ENCODE results near the gene GOLPH3.
"Not testable (repeated sequence)": the region's sequence is repeated elsewhere in the genome, so short reads cannot be mapped to it uniquely, and the experiment has no call there.

GOLPH3 gene

DNA sequence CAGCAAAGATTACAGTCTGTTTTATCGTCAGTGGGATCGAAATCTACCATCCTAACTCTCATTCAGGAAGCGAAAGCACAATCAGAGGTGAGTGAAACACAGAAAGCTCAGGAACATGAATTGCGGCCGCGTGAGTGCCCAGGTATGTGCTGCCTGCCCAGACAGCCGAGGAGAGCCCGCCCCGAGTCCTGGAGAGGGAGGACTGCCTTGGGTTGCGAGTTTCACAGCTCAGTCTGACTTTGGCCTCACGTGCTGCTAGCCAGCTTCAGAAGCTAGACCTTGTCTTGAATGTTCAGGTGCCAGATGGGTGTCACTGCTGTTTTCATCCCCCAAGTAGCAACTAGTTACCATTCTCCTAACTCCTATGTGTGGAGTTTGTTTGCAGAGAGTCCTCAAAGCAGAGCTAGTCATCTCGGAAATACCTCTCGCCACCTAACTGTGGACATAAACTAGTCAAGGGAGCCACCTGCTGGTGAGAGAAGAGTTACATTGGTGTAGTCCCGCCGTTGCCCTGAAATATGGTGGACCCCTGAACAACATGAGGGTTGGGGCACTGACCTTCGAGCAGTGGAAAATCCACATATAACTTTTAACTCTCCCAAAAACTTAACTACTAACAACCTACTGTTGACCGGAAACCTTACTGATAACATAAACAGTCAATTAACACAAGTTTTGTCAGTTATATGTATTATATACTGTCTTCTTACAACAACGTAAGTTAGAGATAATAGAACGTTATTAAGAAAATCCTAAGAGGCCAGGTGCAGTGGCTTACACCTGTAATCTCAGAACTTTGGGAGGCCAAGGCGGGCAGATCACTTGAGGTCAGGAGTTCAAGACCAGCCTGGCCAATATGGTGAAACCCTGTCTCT, 80.9 kb downstream of the GOLPH3 start:
- Histone ChIP-seq H3K9ac (ENCODE audit: low read depth, low read length) (no peak overlapping the region), H3K36me3 (ENCODE audit: insufficient read depth, low read length) (peaks cover 6% of the 10 kb centered on the region), H3K4me2 (ENCODE audit: low read length) (no peak overlapping the region), H3K4me1 (ENCODE audit: control insufficient read depth, insufficient read depth, low read length) (no peaks in the 10 kb centered on the region), H3K9me3 (replicated peaks; ENCODE audit: low read length) (no peaks in the 10 kb centered on the region), H3K4me3 (ENCODE audit: low read length) (no peak overlapping the region), H3K27me3 (ENCODE audit: control insufficient read depth, insufficient read depth, low read length) (no peaks in the 10 kb centered on the region)

DNA sequence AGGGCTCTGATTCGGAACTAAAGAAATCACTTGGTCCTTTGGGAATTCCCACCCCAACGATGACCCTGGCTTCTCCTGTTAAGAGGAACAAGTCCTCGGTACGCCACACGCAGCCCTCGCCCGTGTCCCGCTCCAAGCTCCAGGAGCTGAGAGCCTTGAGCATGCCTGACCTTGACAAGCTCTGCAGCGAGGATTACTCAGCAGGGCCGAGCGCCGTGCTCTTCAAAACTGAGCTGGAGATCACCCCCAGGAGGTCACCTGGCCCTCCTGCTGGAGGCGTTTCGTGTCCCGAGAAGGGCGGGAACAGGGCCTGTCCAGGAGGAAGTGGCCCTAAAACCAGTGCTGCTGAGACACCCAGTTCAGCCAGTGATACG, 83.4 kb downstream of the GOLPH3 start:
- no peak overlapping the region for H3K9ac ChIP-seq (ENCODE audit: low read depth, low read length)
- no peaks in the 10 kb centered on the region for H3K4me1 ChIP-seq (ENCODE audit: control insufficient read depth, insufficient read depth, low read length)
- no peaks in the 10 kb centered on the region for H3K36me3 ChIP-seq (ENCODE audit: insufficient read depth, low read length)
- no peak overlapping the region for H3K4me3 ChIP-seq (ENCODE audit: low read length)
- H3K9me3 ChIP-seq (replicated peaks; ENCODE audit: low read length), result no peaks in the 10 kb centered on the region
- H3K4me2 ChIP-seq (ENCODE audit: low read length), result no peak overlapping the region
- H3K27me3 ChIP-seq (ENCODE audit: control insufficient read depth, insufficient read depth, low read length), result no peaks in the 10 kb centered on the region

DNA sequence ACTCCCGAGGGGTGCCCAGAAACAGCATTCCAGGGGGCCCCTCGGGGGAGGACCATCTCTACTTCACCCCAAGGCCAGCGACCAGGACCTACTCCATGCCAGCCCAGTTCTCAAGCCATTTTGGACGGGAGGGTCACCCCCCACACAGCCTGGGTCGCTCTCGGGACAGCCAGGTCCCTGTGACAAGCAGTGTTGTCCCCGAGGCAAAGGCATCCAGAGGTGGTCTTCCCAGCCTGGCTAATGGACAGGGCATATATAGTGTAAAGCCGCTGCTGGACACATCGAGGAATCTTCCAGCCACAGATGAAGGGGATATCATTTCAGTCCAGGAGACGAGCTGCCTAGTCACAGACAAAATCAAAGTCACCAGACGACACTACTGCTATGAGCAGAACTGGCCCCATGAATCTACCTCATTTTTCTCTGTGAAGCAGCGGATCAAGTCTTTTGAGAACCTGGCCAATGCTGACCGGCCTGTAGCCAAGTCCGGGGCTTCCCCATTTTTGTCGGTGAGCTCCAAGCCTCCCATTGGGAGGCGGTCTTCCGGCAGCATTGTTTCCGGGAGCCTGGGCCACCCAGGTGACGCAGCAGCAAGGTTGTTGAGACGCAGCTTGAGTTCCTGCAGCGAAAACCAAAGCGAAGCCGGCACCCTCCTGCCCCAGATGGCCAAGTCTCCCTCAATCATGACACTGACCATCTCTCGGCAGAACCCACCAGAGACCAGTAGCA, 83.9 kb downstream of the GOLPH3 start:
- Histone ChIP-seq H3K9me3 (replicated peaks; ENCODE audit: low read length) (no peaks in the 10 kb centered on the region), H3K9ac (ENCODE audit: low read depth, low read length) (no peak overlapping the region), H3K27me3 (ENCODE audit: control insufficient read depth, insufficient read depth, low read length) (no peaks in the 10 kb centered on the region), H3K4me2 (ENCODE audit: low read length) (no peak overlapping the region), H3K36me3 (ENCODE audit: insufficient read depth, low read length) (no peaks in the 10 kb centered on the region), H3K4me3 (ENCODE audit: low read length) (no peak overlapping the region), H3K4me1 (ENCODE audit: control insufficient read depth, insufficient read depth, low read length) (no peaks in the 10 kb centered on the region)

DNA sequence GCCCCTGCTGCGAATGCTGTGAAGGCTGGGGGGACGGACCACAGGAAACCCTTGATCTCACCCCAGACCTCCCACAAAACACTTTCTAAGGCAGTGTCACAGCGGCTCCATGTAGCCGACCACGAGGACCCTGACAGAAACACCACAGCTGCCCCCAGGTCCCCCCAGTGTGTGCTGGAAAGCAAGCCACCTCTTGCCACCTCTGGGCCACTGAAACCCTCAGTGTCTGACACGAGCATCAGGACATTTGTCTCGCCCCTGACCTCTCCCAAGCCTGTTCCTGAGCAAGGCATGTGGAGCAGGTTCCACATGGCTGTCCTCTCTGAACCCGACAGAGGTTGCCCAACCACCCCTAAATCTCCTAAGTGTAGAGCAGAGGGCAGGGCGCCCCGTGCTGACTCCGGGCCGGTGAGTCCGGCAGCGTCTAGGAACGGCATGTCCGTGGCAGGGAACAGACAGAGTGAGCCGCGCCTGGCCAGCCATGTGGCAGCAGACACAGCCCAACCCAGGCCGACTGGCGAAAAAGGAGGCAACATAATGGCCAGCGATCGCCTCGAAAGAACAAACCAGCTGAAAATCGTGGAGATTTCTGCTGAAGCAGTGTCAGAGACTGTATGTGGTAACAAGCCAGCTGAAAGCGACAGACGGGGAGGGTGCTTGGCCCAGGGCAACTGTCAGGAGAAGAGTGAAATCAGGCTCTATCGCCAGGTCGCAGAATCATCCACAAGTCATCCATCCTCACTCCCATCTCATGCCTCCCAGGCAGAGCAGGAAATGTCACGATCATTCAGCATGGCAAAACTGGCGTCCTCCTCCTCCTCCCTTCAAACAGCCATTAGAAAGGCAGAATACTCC, 84.7 kb downstream of the GOLPH3 start:
- no peak overlapping the region for H3K4me3 ChIP-seq (ENCODE audit: low read length)
- H3K27me3 ChIP-seq (ENCODE audit: control insufficient read depth, insufficient read depth, low read length), result no peaks in the 10 kb centered on the region
- H3K4me1 ChIP-seq (ENCODE audit: control insufficient read depth, insufficient read depth, low read length), result no peaks in the 10 kb centered on the region
- H3K9me3 ChIP-seq (replicated peaks; ENCODE audit: low read length), result no peaks in the 10 kb centered on the region
- no peak overlapping the region for H3K9ac ChIP-seq (ENCODE audit: low read depth, low read length)
- H3K36me3 ChIP-seq (ENCODE audit: insufficient read depth, low read length), result no peaks in the 10 kb centered on the region
- no peak overlapping the region for H3K4me2 ChIP-seq (ENCODE audit: low read length)

DNA sequence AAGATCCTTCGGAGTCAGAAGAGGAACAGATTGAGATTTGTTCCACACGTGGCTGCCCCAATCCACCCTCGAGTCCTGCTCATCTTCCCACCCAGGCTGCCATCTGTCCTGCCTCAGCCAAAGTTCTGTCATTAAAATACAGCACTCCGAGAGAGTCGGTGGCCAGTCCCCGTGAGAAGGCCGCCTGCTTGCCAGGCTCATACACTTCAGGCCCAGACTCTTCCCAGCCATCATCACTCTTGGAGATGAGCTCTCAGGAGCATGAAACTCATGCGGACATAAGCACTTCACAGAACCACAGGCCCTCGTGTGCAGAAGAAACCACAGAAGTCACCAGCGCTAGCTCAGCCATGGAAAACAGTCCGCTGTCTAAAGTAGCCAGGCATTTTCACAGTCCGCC, 85.9 kb downstream of the GOLPH3 start:
- no peak overlapping the region for H3K4me3 ChIP-seq (ENCODE audit: low read length)
- H3K9me3 ChIP-seq (replicated peaks; ENCODE audit: low read length), result no peaks in the 10 kb centered on the region
- H3K9ac ChIP-seq (ENCODE audit: low read depth, low read length), result no peak overlapping the region
- no peaks in the 10 kb centered on the region for H3K36me3 ChIP-seq (ENCODE audit: insufficient read depth, low read length)
- H3K4me1 ChIP-seq (ENCODE audit: control insufficient read depth, insufficient read depth, low read length), result no peaks in the 10 kb centered on the region
- no peaks in the 10 kb centered on the region for H3K27me3 ChIP-seq (ENCODE audit: control insufficient read depth, insufficient read depth, low read length)
- no peak overlapping the region for H3K4me2 ChIP-seq (ENCODE audit: low read length)

DNA sequence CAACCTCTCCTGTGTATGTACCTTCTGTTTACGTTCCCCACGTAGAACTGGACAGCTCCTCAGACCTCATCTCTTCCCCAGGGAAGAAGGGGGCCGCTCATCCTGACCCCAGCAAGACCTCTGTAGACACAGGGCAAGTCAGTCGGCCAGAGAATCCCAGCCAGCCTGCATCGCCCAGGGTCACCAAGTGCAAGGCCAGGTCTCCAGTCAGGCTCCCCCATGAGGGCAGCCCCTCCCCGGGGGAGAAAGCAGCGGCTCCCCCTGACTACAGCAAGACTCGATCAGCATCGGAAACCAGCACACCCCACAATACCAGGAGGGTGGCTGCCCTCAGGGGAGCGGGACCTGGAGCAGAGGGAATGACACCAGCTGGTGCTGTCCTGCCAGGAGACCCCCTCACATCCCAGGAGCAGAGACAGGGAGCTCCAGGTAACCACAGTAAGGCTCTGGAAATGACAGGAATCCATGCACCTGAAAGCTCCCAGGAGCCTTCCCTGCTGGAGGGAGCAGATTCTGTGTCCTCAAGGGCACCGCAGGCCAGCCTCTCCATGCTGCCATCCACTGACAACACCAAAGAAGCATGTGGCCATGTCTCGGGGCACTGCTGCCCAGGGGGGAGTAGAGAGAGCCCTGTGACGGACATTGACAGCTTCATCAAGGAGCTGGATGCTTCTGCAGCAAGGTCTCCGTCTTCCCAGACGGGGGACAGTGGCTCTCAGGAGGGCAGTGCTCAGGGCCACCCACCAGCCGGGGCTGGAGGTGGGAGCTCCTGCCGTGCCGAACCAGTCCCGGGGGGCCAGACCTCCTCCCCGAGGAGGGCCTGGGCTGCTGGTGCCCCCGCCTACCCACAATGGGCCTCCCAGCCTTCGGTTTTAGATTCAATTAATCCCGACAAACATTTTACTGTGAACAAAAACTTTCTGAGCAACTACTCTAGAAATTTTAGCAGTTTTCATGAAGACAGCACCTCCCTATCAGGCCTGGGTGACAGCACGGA, 86.7 kb downstream of the GOLPH3 start:
- H3K9me3 ChIP-seq (replicated peaks; ENCODE audit: low read length), result no peaks in the 10 kb centered on the region
- no peaks in the 10 kb centered on the region for H3K4me1 ChIP-seq (ENCODE audit: control insufficient read depth, insufficient read depth, low read length)
- no peaks in the 10 kb centered on the region for H3K27me3 ChIP-seq (ENCODE audit: control insufficient read depth, insufficient read depth, low read length)
- no peak overlapping the region for H3K4me2 ChIP-seq (ENCODE audit: low read length)
- H3K36me3 ChIP-seq (ENCODE audit: insufficient read depth, low read length), result no peaks in the 10 kb centered on the region
- no peak overlapping the region for H3K9ac ChIP-seq (ENCODE audit: low read depth, low read length)
- no peak overlapping the region for H3K4me3 ChIP-seq (ENCODE audit: low read length)

DNA sequence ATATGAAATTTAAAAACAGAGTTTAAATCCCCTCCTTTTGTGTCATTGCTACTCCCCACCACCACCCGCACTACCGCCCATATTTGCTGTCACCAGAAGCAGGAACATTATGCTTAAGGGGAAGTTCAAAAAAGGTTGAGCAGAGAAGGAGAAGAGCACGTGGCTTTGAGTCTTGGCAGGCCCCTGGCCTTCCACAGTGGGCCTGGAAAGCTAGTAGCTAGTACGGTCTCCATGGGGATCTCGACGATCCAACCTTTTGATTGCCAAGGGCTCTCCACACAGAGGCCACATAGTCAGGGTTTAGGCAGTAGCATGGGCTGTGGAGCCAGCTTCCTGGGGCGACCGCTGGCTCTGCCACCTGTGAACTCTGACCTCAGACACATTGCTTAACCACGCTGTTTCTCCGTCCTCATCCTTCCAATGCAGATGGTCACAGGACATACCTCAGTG, 90.1 kb downstream of the GOLPH3 start:
- Histone ChIP-seq H3K36me3 (ENCODE audit: insufficient read depth, low read length) (no peaks in the 10 kb centered on the region), H3K4me1 (ENCODE audit: control insufficient read depth, insufficient read depth, low read length) (no peaks in the 10 kb centered on the region), H3K4me3 (ENCODE audit: low read length) (no peak overlapping the region)

DNA sequence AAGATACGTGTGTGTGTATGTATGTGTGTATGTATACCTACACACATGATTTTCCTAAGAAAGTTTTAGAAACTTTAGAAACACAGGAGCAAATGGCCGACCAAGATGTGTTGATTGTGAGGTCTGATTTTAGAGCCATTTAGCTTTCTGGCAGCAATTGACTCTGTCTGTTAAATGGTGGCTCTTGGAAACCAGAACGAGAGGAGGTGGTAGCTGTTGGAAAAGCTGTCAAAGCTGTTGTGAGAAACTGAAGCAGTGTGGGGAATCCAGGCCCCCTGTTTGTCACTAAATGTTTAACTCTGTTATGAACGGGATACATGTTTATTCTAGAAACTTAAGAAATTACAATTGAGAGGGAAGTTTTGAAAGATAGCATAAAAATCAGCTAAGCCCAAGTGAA, 91.4 kb downstream of the GOLPH3 start:
- Histone ChIP-seq H3K4me1 (ENCODE audit: control insufficient read depth, insufficient read depth, low read length) (no peaks in the 10 kb centered on the region), H3K9ac (ENCODE audit: low read depth, low read length) (no peak overlapping the region)

More for the DNA sequence above, 90.1 kb downstream of the GOLPH3 start:
- Histone ChIP-seq H3K9me3 (replicated peaks; ENCODE audit: low read length) (no peaks in the 10 kb centered on the region), H3K9ac (ENCODE audit: low read depth, low read length) (no peak overlapping the region), H3K4me2 (ENCODE audit: low read length) (no peak overlapping the region), H3K27me3 (ENCODE audit: control insufficient read depth, insufficient read depth, low read length) (no peaks in the 10 kb centered on the region)

DNA sequence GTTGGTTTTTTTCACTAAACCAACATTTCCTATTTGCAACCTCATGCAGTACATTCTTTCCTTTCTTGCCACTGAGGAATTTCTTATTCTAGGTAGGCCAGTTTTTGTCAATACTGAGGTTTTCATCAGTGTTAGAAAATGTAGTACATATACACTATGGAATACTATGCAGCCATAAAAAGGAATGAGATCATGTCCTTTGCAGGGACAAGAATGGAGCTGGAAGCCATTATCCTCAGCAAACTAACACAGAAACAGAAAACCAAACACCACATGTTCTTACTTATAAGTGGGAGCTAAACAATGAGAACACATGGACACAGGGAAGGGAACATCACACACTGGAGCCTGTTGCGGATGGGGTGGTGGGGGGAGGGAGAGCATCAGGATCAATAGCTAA, 93.6 kb downstream of the GOLPH3 start:
- H3K4me1 ChIP-seq (ENCODE audit: control insufficient read depth, insufficient read depth, low read length); H3K36me3 ChIP-seq (ENCODE audit: insufficient read depth, low read length); H3K9ac ChIP-seq (ENCODE audit: low read depth, low read length); H3K27me3 ChIP-seq (ENCODE audit: control insufficient read depth, insufficient read depth, low read length); H3K9me3 ChIP-seq (replicated peaks; ENCODE audit: low read length); H3K4me3 ChIP-seq (ENCODE audit: low read length); H3K4me2 ChIP-seq (ENCODE audit: low read length): not testable (repeated sequence)

More for the DNA sequence above, 91.4 kb downstream of the GOLPH3 start:
- H3K27me3 ChIP-seq (ENCODE audit: control insufficient read depth, insufficient read depth, low read length), result peaks cover 3% of the 10 kb centered on the region
- H3K4me2 ChIP-seq (ENCODE audit: low read length), result no peak overlapping the region
- no peaks in the 10 kb centered on the region for H3K36me3 ChIP-seq (ENCODE audit: insufficient read depth, low read length)
- H3K9me3 ChIP-seq (replicated peaks; ENCODE audit: low read length), result no peaks in the 10 kb centered on the region
- no peak overlapping the region for H3K4me3 ChIP-seq (ENCODE audit: low read length)

DNA sequence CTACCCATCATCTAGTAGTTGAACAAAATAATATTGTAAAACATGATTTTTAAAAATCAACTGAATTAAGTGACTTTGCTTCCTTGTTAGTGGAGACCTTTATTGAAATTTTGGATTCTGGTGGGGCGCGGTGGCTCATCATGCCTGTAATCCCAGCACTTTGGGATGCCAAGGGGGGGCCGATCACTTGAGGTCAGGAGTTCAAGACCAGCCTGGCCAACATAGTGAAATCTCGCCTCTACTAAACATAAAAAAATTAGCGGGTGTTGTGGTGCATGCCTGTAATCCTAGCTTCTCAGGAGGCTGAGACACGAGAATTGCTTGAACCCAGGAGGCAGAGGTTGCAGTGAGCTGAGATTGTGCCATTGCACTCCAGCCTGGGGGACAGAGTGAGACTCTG, 95.3 kb downstream of the GOLPH3 start:
- H3K27me3 ChIP-seq (ENCODE audit: control insufficient read depth, insufficient read depth, low read length); H3K4me1 ChIP-seq (ENCODE audit: control insufficient read depth, insufficient read depth, low read length); H3K4me2 ChIP-seq (ENCODE audit: low read length); H3K4me3 ChIP-seq (ENCODE audit: low read length); H3K9ac ChIP-seq (ENCODE audit: low read depth, low read length); H3K36me3 ChIP-seq (ENCODE audit: insufficient read depth, low read length); H3K9me3 ChIP-seq (replicated peaks; ENCODE audit: low read length): not testable (repeated sequence)

Measured in skeletal muscle satellite cell (primary cell).